Liver (tissue), 9 donors: ENCODE data around the gene PLPPR5. TPM values are rescaled to one million over a fixed set of nuclear protein-coding genes. Genes with fewer than 3 reads are reported as not detected.

ENCODE experiments used
- DNase-seq: peaks from one replicate; pipeline ENCODE4 v3.0.0-alpha.2; 2017; ENCODE audit warnings: low spot score
- H3K27ac ChIP-seq, 2 donors: one replicate each; pipeline ENCODE4 v1.7.0; 2013; ENCODE audit warnings: inconsistent platforms in 2 of 2, low read length in 2 of 2, control low read depth in 1 of 2, low read depth in 1 of 2, mild to moderate bottlenecking in 1 of 2
- H3K27me3 ChIP-seq, 4 donors: one replicate each; pipeline versions ENCODE4 v1.6.1 to v1.7.0; 2013; ENCODE audit warnings: low read length in 3 of 4, inconsistent platforms in 1 of 4, mild to moderate bottlenecking in 1 of 4, moderate library complexity in 1 of 4; ENCODE audit not compliant: control insufficient read depth in 4 of 4, insufficient read depth in 4 of 4
- H3K36me3 ChIP-seq, 4 donors: one replicate each; pipeline versions ENCODE4 v1.6.1 to v1.7.0; 2013; ENCODE audit warnings: low read length in 3 of 4, mild to moderate bottlenecking in 3 of 4, low read depth in 1 of 4, moderate library complexity in 1 of 4; ENCODE audit not compliant: control insufficient read depth in 4 of 4, insufficient read depth in 3 of 4
- H3K4me1 ChIP-seq, 4 donors: one replicate each; pipeline versions ENCODE4 v1.6.1 to v1.7.0; 2013; ENCODE audit warnings: low read length in 3 of 4, mild to moderate bottlenecking in 3 of 4, moderate library complexity in 1 of 4; ENCODE audit not compliant: control insufficient read depth in 4 of 4, insufficient read depth in 4 of 4
- H3K4me3 ChIP-seq, 3 donors: one replicate each; pipeline versions ENCODE4 v1.6.1 to v1.7.0; 2013; ENCODE audit warnings: low read length in 3 of 3, control low read depth in 1 of 3, low read depth in 1 of 3, mild to moderate bottlenecking in 1 of 3
- H3K9ac ChIP-seq, 2 donors: one replicate each; pipeline ENCODE4 v1.7.0; 2013; ENCODE audit warnings: low read length in 2 of 2, mild to moderate bottlenecking in 2 of 2, moderate library complexity in 2 of 2, control low read depth in 1 of 2, low read depth in 1 of 2
- H3K9me3 ChIP-seq, 4 donors: one replicate each; pipeline versions ENCODE4 v1.6.1 to v1.7.0; 2013; ENCODE audit warnings: low read length in 3 of 4; ENCODE audit not compliant: control insufficient read depth in 4 of 4
- EGR1 ChIP-seq, 2 donors: IDR thresholded peaks; 2 replicates each; pipeline ENCODE4 v1.6.1; 2016 to 2018; ENCODE audit warnings: antibody characterized with exemption in 2 of 2, low read depth in 2 of 2
- FOXA1 ChIP-seq: IDR thresholded peaks from 2 replicates; pipeline ENCODE4 v1.6.1; 2016; ENCODE audit warnings: antibody characterized with exemption
- FOXA2 ChIP-seq: IDR thresholded peaks from 2 replicates; pipeline ENCODE4 v1.6.1; 2016; ENCODE audit warnings: antibody characterized with exemption
- HNF4A ChIP-seq, 2 donors: conservative IDR thresholded peaks; 2 replicates each; pipeline ENCODE4 v1.6.1; 2016; ENCODE audit warnings: antibody characterized with exemption in 2 of 2, mild to moderate bottlenecking in 2 of 2
- HNF4G ChIP-seq: IDR thresholded peaks from 2 replicates; pipeline ENCODE4 v1.6.1; 2016; ENCODE audit warnings: antibody characterized with exemption
- JUND ChIP-seq, 2 donors: IDR thresholded peaks; 2 replicates each; pipeline ENCODE4 v1.6.1; 2016; ENCODE audit warnings: antibody characterized with exemption in 2 of 2
- NR2F2 ChIP-seq: IDR thresholded peaks from 2 replicates; pipeline ENCODE4 v1.6.1; 2016; ENCODE audit warnings: antibody characterized with exemption
- RAD21 ChIP-seq, 2 donors: IDR thresholded peaks; 2 replicates each; pipeline ENCODE4 v1.6.1; 2016; ENCODE audit warnings: antibody characterized with exemption in 2 of 2, mild to moderate bottlenecking in 2 of 2
- SP1 ChIP-seq: IDR thresholded peaks from 2 replicates; pipeline ENCODE4 v1.6.1; 2018; ENCODE audit warnings: antibody characterized with exemption, mild to moderate bottlenecking
- YY1 ChIP-seq: IDR thresholded peaks from 2 replicates; pipeline ENCODE4 v1.6.1; 2016; ENCODE audit warnings: antibody characterized with exemption, mild to moderate bottlenecking
- WGBS: extraction: QIAGEN DNeasy Blood & Tissue Kit; methylation state at CpG from one replicate; pipeline ENCODE4 v1.1.7; 2013; 5-methylcytosine and 5-hydroxymethylcytosine counted together
- polyA plus RNA-seq, 2 donors: library from polyadenylated mRNA; stranded (reverse) in 1 of 2; unstranded in 1 of 2; fragments of 200-250 nt in 1 of 2; fragments of >200 nt in 1 of 2; fragmentation: Nextera tagmentation in 1 of 2; extraction: Ambion mirVana in 1 of 2; gene quantifications; one replicate each; pipeline versions ENCODE4 v1.2.1 to v1.2.3, GENCODE V29; 2013 to 2015
- total RNA-seq, 2 donors: library from RNA; depleted of rRNA; stranded (reverse); fragments of >200 nt; gene quantifications; one replicate each; pipeline ENCODE4 v1.2.3, GENCODE V29; 2014
- TF ChIP-seq, protein P1 (sequence below): IDR thresholded peaks from 2 replicates; pipeline ENCODE4 v1.6.1; 2016; ENCODE audit warnings: antibody characterized with exemption
- TF ChIP-seq, protein P2 (sequence below): IDR thresholded peaks from 2 replicates; pipeline ENCODE4 v1.6.1; 2016; ENCODE audit warnings: antibody characterized with exemption
- TF ChIP-seq, protein P3 (sequence below): IDR thresholded peaks from 2 replicates; pipeline ENCODE4 v1.6.1; 2016; ENCODE audit warnings: antibody characterized with exemption
- TF ChIP-seq, protein P4 (sequence below): IDR thresholded peaks from 2 replicates; pipeline ENCODE4 v1.6.1; 2016; ENCODE audit warnings: antibody characterized with exemption, mild to moderate bottlenecking
- TF ChIP-seq, protein P5 (sequence below): fragments of 150-350 bp; IDR thresholded peaks from 2 replicates; pipeline ENCODE4 v1.5.1; 2017; ENCODE audit warnings: improper control_type of control experiment, low read depth, low read length; ENCODE audit not compliant: missing input control
- donor health status: healthy.
- donor health status: healthy.
- donor health status: healthy.
- donor health status: healthy.
- donor health status: healthy.

PLPPR5 gene
- total and polyA plus RNA-seq, 4 donors: not detected

DNA sequence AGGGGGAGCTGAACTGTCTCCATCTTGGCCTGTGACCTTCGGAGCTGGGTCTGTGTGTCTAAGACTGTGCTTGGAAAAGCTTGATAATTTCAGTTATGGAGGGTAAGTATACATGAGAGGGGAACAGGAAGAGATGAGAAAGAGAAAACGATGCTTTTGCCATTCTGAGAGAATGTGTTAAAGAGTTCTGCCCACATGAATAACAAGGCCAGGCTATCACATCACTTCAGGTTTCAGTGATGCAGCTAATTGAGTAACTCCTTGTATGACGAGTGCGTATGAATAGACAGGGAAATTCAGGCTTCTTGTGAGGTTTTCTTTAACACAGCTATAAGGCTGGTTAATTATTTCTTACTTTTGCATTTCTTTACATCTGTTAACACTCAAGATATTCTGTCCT, 81.0 kb downstream of the PLPPR5 start:
- no peak for DNase-seq
- no peak overlapping the region for H3K9ac ChIP-seq
- no peaks in the 10 kb centered on the region for H3K36me3 ChIP-seq
- TF ChIP-seq, protein P1, sequence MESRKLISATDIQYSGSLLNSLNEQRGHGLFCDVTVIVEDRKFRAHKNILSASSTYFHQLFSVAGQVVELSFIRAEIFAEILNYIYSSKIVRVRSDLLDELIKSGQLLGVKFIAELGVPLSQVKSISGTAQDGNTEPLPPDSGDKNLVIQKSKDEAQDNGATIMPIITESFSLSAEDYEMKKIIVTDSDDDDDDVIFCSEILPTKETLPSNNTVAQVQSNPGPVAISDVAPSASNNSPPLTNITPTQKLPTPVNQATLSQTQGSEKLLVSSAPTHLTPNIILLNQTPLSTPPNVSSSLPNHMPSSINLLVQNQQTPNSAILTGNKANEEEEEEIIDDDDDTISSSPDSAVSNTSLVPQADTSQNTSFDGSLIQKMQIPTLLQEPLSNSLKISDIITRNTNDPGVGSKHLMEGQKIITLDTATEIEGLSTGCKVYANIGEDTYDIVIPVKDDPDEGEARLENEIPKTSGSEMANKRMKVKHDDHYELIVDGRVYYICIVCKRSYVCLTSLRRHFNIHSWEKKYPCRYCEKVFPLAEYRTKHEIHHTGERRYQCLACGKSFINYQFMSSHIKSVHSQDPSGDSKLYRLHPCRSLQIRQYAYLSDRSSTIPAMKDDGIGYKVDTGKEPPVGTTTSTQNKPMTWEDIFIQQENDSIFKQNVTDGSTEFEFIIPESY: no peak
- H3K4me1 ChIP-seq: no peaks in the 10 kb centered on the region
- H3K27me3 ChIP-seq: no peaks in the 10 kb centered on the region
- no peak overlapping the region for H3K4me3 ChIP-seq
- no peaks in the 10 kb centered on the region for H3K9me3 ChIP-seq
- WGBS: 83% methylated on average over 4 of the region's 4 CpGs
- no peak overlapping the region for H3K27ac ChIP-seq

DNA sequence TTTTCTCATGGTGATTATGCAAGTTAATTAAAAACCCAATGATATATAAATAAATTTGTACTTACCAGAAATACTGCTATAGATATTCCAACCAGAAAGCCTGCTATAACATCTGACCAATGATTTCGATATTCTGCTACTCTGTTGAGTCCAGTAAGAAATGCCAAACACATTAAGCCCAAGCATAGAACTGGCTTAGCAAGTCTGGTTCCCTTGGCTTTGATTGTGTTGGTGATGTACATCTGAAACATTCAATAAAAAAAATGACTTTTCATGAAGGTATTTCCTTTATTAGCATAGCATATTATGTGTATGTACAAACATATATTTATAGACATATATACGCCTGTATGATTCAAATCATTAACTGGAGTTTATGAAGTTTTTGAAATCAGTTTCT, 82.8 kb downstream of the PLPPR5 start:
- no peaks in the 10 kb centered on the region for H3K9me3 ChIP-seq
- H3K36me3 ChIP-seq: no peaks in the 10 kb centered on the region
- no peaks in the 10 kb centered on the region for H3K4me1 ChIP-seq
- WGBS: 91% methylated on average over 2 of the region's 2 CpGs
- TF ChIP-seq, protein P2, sequence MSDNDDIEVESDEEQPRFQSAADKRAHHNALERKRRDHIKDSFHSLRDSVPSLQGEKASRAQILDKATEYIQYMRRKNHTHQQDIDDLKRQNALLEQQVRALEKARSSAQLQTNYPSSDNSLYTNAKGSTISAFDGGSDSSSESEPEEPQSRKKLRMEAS: no peak
- TF ChIP-seq FOXA1 (no peak), HNF4A (conservative IDR thresholded peaks at IDR 0.05) (no peak), YY1 (no peak), JUND (IDR thresholded peaks at IDR 0.05) (no peak), NR2F2 (no peak), SP1 (no peak), EGR1 (IDR thresholded peaks at IDR 0.05; ENCODE audit: low read depth in 2 of 2) (no peak), RAD21 (IDR thresholded peaks at IDR 0.05) (no peak), FOXA2 (no peak), HNF4G (no peak)
- TF ChIP-seq, protein P3, sequence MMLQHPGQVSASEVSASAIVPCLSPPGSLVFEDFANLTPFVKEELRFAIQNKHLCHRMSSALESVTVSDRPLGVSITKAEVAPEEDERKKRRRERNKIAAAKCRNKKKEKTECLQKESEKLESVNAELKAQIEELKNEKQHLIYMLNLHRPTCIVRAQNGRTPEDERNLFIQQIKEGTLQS: no peak
- TF ChIP-seq, protein P4, sequence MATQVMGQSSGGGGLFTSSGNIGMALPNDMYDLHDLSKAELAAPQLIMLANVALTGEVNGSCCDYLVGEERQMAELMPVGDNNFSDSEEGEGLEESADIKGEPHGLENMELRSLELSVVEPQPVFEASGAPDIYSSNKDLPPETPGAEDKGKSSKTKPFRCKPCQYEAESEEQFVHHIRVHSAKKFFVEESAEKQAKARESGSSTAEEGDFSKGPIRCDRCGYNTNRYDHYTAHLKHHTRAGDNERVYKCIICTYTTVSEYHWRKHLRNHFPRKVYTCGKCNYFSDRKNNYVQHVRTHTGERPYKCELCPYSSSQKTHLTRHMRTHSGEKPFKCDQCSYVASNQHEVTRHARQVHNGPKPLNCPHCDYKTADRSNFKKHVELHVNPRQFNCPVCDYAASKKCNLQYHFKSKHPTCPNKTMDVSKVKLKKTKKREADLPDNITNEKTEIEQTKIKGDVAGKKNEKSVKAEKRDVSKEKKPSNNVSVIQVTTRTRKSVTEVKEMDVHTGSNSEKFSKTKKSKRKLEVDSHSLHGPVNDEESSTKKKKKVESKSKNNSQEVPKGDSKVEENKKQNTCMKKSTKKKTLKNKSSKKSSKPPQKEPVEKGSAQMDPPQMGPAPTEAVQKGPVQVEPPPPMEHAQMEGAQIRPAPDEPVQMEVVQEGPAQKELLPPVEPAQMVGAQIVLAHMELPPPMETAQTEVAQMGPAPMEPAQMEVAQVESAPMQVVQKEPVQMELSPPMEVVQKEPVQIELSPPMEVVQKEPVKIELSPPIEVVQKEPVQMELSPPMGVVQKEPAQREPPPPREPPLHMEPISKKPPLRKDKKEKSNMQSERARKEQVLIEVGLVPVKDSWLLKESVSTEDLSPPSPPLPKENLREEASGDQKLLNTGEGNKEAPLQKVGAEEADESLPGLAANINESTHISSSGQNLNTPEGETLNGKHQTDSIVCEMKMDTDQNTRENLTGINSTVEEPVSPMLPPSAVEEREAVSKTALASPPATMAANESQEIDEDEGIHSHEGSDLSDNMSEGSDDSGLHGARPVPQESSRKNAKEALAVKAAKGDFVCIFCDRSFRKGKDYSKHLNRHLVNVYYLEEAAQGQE: no peak
- TF ChIP-seq, protein P5, sequence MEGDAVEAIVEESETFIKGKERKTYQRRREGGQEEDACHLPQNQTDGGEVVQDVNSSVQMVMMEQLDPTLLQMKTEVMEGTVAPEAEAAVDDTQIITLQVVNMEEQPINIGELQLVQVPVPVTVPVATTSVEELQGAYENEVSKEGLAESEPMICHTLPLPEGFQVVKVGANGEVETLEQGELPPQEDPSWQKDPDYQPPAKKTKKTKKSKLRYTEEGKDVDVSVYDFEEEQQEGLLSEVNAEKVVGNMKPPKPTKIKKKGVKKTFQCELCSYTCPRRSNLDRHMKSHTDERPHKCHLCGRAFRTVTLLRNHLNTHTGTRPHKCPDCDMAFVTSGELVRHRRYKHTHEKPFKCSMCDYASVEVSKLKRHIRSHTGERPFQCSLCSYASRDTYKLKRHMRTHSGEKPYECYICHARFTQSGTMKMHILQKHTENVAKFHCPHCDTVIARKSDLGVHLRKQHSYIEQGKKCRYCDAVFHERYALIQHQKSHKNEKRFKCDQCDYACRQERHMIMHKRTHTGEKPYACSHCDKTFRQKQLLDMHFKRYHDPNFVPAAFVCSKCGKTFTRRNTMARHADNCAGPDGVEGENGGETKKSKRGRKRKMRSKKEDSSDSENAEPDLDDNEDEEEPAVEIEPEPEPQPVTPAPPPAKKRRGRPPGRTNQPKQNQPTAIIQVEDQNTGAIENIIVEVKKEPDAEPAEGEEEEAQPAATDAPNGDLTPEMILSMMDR: no peak
- H3K4me3 ChIP-seq: no peak overlapping the region
- no peaks in the 10 kb centered on the region for H3K27me3 ChIP-seq
- no peak overlapping the region for H3K9ac ChIP-seq
- DNase-seq: no peak
- H3K27ac ChIP-seq: no peak overlapping the region
